ENCODE measurements around the gene RALGAPA1.

DNA sequence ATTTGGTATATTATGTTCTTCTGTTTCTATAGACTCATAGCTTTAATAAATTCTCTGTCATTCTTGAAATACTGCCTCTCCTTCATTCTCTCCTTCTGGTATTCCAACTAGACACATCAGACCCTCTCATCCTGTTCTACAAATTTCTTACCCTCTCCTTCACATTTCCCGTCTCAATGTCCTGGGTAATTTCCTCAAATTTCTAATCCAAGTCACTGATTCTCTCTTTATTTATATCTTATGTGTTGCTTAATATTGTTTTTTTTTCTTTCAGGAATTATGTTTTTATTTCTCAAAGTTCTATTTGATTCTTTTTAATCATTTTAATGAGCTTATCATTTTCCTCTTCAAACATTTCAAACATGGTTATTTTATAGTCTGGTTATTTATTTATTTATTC lies 94.0 kb downstream of the RALGAPA1 start:
- TF ChIP-seq, protein P1, sequence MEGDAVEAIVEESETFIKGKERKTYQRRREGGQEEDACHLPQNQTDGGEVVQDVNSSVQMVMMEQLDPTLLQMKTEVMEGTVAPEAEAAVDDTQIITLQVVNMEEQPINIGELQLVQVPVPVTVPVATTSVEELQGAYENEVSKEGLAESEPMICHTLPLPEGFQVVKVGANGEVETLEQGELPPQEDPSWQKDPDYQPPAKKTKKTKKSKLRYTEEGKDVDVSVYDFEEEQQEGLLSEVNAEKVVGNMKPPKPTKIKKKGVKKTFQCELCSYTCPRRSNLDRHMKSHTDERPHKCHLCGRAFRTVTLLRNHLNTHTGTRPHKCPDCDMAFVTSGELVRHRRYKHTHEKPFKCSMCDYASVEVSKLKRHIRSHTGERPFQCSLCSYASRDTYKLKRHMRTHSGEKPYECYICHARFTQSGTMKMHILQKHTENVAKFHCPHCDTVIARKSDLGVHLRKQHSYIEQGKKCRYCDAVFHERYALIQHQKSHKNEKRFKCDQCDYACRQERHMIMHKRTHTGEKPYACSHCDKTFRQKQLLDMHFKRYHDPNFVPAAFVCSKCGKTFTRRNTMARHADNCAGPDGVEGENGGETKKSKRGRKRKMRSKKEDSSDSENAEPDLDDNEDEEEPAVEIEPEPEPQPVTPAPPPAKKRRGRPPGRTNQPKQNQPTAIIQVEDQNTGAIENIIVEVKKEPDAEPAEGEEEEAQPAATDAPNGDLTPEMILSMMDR (IDR thresholded peaks at IDR 0.05) = no peak
- no peak for TF ChIP-seq POLR2A (IDR thresholded peaks at IDR 0.05)

Measured in sigmoid colon (tissue), 3 donors.